Left renal pelvis (tissue), 4 donors: ENCODE data around the gene PDLIM5. TPM values are rescaled to one million over a fixed set of nuclear protein-coding genes. Genes with fewer than 3 reads are reported as not detected.
"Not testable (repeated sequence)": the region's sequence is repeated elsewhere in the genome, so short reads cannot be mapped to it uniquely, and the experiment has no call there.

Experiments
- DNase-seq, 4 donors: peaks; one replicate each; pipeline ENCODE4 v3.0.0-alpha.2; 2013; ENCODE audit warnings: low read depth in 4 of 4, low spot score in 3 of 4
- polyA plus RNA-seq, 4 donors: library from polyadenylated mRNA; unstranded; fragments of 120-200 nt; gene quantifications; one replicate each; pipeline ENCODE4 v1.2.1, GENCODE V29; 2013; ENCODE audit not compliant: insufficient read length in 4 of 4

The PDLIM5 gene
- polyA plus RNA-seq, 4 donors = 21.6 to 55.3 (median 48.3) TPM

DNA sequence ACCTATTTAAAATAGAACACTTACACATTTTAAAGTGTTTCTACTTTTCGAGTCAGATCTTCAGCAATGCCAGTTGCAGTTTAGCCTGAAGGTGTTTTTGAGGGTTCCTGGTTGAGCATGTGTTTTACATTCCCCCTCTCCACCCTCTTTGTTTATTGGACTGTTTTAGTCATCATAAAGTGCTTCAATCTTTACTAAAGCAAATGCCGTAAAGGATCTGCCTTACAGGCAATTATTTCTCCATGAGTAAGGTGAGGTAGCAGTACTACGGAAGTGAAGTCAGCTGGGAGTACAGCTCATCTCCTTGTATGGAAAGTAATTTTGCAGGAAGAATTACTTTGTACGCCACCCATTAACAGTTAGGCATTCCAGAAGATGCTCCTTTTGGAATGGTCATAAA lies 36.9 kb downstream of the PDLIM5 start:
- DNase-seq = no peak

DNA sequence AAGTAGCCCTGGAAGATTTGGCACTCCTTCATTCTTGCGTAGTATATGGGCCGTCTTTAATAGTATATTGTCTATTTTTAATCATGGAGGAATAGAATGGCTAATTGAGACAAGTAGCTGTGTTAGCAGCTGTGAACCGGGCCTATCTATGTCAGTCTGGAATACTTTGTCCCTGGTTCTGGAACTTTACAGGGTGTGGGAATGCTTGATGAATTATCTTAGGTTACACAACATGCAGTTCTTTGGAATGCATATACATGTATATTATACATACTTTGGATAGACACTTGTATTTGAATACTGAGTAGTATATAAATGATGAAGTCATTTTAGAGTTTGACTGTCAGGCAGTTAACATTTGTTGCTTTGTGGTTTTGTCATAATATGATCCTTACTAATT lies 37.4 kb downstream of the PDLIM5 start:
- no peak for DNase-seq

DNA sequence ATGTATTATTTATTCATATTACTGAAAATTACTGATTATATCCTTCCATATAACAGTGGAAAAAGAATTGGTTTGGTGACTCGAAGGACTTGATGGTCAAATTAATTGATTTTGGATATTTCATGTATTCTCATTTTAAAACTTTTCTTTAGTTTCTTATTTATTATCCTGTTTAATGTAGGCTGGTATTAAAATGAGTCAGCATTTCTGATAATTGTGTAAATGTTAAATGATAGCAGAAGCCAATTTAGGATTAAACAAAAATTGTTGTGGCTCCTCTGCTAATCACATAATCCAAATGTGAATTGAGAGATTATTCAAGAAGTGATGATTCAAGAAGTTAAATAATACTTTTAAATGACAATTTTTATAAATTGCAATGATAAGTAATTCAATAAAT lies 38.7 kb downstream of the PDLIM5 start:
- no peak for DNase-seq

DNA sequence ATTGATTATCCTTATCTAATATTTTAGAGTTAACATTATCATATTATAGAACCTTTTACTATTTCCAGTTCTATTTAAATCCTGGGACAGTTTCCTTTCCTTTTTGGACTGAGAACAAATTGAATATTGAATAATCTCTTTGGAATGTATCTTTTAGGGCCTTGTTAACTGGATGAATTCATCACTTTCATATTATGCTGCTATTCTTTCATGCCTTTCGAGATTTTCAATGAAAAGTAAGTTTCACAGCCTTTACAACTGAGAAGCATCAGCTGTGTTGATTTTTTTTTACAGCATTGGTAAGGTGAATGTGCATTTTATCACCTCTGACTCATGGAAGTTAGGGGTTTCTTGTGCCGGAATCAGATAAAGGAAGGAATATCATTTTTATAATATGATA lies 39.6 kb downstream of the PDLIM5 start:
- DNase-seq = no peak

DNA sequence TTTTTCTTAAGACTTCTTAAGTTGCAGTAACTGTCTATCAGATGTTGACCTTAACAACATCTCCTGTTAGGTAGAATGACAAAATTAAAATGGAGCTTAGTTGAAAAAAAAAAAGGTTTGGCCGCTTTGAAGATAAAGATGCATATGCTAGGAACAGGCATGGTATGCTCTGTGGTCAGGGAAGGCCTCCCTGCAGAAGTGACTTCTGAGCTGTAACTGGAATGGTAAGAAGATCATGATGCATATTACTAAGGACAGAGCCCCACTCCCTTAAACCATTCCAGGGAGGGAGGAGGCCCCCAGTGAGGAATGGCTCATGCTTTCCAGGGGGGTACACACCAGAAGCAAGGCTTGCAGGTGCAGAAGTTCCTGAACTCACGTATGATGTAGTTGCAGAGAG lies 43.7 kb downstream of the PDLIM5 start:
- DNase-seq = no peak

DNA sequence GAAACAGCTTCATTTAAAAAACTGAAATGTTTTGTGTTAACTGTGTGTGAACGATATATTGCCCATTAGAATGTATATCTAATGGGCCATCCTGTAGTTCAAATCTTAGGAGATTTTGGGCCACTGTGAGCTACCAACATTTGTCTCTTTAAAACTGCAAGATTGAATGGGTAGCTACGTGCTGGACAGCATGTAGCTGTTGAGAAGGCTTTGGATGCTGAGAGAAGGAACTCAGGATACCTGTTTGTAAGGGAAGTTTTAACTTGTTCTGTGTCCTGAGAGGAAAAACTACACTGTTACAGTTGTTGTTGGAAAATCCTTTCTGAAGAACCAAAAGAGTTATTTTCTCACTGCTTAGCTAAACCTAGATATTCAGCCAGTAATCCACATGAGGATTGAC lies 45.9 kb downstream of the PDLIM5 start:
- DNase-seq = no peak

DNA sequence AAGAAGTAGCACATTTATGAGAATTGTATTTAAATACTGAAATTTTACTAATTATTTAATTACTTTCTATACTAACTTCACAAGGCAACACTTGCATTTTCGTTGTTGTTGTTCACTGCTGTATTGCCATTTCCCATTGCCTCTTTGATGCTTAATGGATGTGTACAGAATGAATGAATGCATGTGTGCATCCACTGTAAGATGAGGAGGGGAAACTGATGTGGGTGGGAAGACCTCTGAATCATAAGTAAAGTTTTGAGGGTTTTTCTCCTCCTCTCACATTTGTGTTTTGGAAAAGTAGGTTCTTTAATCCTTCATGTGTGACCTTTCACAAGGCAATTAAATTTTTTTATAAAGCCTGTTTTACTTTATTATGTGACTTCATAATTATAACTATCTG lies 46.8 kb downstream of the PDLIM5 start:
- no peak for DNase-seq

DNA sequence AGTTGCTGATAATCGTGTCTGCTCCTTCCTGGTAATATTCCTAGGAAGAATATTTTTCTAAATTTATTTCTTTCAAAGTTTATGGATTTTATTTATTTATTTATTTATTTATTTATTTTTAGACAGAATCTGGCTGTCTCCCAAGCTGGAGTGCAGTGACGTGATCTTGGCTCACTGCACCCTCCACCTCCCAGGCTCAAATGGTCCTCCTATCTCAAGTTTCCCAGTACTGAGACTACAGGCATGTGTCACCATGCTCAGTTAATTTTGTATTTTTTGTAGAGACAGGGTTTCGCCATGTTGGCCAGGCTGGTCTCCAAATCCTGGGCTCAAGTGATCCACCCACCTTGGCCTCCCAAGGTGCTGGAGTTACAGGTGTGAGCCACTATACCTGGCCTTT lies 48.9 kb downstream of the PDLIM5 start:
- no peak for DNase-seq

DNA sequence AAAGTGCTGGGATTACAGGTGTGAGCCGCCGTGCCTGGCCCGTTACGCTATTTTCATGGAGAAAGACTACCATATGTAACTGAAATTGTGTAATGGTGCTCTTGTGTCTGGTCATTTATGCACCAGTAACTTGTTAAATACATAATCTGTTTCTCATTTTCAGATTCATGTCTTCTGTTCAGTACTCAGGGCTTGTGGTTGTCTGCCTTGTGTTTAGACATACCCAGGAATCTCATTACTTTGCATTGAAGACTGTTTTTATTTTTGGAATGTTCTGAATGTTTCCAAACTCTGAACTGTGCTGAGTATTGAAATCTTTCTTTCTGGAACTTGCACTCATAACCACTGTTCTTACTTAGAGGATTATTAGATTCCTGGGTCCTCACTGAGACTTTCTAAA lies 52.8 kb downstream of the PDLIM5 start:
- no peak for DNase-seq

DNA sequence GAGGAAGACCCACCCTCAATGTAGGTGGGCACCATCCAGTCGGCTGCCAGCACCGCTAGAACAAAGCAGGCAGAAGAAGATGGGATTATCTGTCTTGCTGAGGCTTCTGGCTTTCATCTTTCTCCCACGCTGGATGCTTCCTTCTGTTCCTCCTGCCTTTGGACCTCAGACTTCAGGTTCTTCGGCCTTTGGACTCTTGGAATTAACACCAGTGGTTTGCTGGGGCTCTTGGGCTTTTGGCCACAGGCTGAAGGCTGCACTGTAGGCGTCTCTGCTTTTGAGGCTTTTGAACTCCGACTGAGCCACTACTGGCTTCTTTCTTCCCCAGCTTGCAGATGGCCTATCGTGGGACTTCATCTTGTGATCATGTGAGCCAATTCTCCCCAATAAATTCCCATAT lies 55.1 kb downstream of the PDLIM5 start:
- DNase-seq = no peak

DNA sequence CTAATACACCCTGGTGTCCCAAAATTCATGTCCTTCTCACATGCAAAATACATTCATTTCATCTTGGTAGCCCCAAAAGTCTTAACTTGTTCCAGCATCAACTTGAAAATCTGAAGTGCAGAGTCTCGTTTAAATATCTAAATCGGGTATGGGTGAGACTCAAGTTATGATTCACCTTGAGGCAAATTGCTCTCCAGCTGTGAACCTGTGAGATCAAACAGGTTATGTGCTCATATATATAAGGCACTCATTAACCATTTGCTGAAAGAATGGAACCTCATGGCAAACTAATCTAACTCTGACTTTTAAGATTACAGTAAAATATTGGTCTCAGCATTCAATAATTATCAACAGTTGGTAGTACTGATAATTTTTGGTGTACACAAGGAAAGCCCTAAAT lies 55.5 kb downstream of the PDLIM5 start:
- no peak for DNase-seq

DNA sequence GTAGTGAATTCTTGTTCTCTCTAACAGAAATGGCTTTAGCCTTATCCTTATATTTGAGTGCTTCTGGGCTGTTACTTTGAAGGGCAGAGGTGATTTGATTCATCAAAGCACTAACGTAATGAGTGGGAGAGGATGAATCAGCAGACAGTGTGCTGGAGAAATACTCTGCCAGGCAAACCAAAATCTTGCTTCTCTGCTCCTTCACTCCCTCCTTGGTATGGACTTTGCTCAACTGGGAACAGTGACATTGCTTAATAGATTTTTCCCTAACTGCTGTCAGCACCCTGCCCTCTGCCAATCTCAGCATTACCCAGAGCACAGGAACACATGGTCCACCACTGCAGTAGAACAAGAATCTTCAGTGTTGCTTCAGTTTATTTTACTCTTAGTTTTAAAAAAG lies 56.0 kb downstream of the PDLIM5 start:
- no peak for DNase-seq

DNA sequence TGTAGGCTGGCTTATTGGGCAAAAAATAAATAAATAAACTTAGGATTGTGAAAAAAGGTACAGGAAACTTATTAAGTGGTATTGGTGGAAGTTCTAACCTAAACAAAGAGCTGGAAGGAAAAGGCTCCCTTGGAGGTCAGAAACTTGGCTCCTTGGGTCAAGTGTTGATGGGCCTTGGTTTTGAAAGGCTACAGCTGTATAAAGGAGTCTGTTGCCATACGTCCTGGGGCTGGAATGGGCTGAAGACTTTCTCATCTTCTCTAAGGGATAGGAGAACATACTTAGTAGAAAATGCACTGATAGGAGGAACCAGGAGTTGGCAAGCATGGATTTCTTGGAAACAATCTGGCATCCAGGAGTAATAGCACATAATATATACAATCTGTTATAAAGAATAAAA lies 56.6 kb downstream of the PDLIM5 start:
- no peak for DNase-seq

DNA sequence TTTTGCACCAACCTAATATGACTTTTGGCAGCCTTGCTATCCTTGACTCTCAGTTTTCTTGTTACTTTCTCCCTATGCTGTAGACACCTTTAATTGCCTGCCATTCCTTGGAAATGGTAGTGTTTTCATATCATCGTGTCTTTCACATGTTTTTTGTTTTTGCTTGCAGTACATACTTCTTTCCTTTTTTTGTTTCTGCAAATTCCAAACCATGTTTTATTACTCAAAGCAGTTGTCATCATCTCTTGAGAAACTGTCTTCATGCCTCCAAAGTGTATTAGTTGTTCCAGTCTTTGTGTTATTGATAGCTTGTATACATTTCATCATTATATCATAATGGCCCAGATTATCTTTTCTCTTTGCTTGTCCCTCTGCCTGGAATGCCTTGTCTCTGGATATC lies 57.1 kb downstream of the PDLIM5 start:
- no peak for DNase-seq

DNA sequence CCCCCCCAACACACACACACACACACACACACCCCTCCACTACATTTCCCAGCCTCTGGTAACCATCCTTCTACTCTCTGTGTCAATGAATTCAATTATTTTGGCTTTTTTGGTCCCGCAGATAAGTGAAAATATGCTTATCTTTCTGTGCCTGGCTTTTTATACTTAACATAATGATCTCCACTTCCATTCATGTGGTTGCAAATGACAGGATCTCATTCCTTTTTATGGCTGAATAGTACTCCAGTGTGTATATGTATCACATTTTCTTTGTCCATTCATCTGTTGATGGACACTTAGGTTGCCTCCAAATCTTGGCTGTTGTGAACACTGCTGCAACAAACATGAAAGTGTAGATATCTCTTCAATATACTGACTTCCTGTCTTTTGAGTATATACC lies 59.8 kb downstream of the PDLIM5 start:
- no peak for DNase-seq

DNA sequence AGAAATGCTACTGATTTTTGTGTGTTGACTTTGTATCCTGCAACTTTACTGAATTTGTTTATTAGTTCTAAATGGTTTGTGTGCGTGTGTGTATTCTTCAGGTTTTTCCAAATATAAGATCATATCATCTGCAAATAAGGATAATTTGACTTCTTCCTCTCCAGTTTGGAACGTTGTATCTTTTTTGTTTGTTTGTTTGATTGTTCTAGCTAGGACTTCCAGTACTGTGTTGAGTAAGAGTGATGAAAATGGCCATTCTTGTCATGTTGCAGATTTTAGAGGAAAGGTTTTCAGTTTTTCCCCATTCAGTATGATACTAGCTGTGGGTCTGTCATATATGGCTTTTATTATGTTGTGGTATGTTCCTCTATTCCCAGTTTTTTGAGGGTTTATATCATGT lies 61.8 kb downstream of the PDLIM5 start:
- not testable (repeated sequence) for DNase-seq

DNA sequence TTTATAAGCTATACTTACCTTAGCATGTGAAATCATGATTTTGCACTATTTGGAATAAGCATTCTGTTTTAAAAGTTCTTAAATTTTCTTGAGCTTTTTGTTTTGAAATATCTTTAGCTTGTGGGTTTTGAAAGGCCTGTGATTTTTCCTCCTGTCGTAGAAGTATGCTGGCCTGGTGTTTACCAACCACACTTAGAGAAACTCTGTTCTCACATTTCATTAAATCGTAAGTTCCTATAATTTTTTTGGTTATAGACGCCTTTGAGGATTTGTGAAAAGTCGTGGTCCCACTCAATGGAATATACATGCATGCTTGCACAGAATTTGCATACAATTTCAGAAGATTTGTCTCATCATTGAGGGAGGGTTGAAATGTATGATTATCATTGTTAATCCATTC lies 63.6 kb downstream of the PDLIM5 start:
- DNase-seq = no peak

DNA sequence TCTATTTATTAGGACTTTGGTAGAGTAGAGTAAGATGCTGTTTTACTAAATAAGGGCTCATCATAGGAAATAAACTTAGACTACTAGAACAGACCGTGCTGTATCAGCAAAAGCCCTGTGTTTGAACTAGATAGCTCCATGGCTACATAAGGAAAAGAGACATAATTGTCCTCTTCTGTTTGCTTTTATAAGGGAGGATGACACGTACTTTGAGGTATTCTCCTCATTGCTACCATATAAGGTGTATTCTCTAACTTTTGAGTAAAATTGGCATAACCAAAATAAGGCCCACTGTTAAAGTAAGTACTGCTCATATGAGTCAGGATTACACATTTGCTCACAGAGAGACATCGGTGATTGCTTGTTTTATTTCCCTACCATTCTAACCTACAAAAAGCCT lies 64.3 kb downstream of the PDLIM5 start:
- DNase-seq = no peak

DNA sequence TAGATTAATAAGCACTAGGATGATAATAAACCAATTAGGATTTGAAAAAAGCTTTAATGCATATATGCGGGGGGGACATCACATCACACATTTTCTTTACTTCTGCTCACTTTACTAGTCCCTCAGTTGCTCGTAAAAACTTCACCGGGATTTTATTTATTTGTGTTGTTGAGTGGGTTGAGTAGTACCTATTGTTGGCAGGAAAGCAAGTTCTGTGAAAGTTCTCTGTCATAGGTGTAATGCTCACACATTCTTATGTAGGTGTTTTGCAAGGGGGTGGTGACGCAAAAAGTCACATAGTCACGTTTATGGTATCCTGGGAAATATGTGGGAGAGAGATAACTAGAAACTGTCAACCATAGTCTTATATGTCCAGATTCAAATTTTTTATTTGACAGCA lies 65.3 kb downstream of the PDLIM5 start:
- no peak for DNase-seq

DNA sequence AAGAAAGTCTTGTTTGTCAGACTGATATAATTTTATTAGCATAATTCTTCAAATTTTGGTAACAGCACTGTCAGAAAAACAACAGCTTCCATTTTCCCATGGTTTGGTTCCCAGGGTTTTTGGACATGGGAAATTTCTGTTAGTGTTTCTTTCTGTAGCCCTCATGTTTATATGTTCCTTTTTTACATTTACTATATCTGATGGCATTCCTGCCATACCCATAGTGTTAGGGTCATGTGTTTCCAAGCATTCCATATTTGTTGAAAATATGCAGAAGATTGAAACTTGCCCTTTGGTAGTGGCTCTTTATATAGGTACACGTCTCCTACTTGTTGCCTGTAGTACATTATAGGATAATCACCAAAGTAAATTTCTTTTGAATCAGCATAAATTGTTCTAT lies 65.8 kb downstream of the PDLIM5 start:
- no peak for DNase-seq

DNA sequence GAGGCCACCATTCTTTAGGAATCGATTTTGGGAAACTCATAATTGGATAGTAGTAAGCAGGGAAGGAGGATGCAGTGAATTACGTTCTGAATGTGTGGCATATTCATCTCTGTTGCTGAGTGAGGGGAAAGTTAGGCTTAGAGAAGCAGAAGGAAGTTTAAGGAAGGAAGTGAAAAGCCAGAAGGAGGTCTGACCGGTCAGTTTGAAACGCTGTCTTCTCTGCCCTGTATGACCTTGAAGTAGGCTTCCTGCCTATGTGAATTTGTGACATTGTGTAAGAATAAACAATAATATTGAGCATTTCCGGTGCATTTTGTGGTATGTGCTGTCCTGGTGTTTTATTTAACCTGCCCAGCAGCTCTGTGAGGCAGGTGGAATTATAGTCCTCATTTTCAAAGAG lies 67.3 kb downstream of the PDLIM5 start:
- no peak for DNase-seq

DNA sequence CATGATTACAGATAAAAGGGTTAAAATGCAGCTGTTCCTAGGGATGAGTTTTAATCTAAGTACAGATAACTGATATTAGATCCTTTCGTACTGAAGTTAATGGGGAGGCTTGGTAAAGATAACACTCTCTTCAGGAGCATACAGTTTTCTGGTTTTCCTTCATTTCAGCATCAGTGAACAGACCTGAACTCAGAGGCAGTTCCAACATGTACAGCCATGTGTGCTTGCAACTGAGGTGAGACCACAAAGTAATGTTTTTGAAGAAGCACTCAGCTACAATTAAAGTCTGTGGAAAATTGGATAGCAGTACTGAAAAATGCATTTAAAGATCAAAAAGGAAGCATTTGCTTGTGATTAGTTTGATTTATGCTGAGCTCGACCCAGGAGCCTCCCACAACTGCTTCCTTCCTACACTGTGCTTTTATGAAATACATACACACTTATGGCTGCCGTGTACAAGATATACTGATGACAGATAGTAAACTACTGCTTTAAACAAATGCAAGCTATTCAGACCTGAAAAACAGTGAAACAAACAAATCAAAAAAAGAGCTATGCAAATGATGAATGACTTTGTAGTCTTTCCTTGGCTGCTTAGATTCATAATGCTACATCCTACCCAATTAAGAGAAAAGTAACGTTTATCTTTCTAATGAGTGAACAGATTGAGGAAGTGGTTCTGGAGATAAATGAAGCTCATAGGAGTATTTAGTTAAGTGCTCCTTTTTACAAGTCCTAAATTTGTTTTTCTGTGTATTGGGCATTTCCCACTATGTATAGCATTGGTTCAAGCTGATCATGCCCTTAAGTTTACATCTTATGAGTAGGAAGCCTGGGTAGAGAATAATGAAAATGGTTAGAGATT lies 68.4 kb downstream of the PDLIM5 start:
- DNase-seq = no peak

DNA sequence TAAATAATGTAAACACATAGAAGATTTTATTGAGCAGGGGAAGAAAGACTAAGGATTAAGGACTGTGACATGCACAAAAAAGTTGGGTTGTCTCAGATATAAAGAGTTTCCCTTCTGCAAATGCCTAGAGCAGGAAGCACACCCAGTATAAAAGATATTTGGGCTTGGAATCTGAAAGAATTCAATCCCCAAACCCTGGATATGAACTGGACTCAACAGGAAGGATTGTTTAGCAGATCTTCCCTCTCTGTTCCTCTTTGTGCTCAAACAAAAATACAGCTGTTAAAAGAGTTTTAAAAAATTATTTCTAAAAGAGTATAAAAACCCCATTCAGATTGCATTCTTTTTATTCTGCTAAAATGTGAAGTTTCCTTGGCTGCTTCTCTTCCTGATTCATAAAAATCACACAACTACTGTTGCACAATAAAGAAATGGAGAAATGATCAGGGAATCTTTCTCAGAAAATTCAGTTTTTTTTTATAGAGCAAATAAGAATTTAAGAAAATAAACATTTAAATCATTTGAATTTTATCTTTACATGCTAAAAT lies 71.4 kb downstream of the PDLIM5 start:
- DNase-seq = no peak
